Activated CD8-positive, alpha-beta memory T cell treated with anti-CD3 and anti-CD28 coated beads, Interleukin-2, amount 50 U/mL, for 1 hour (primary cell): ENCODE data around the gene CDC42EP5.
"Not testable (repeated sequence)": the region's sequence is repeated elsewhere in the genome, so short reads cannot be mapped to it uniquely, and the experiment has no call there.

Source experiments
- DNase-seq: peaks from one replicate; pipeline ENCODE4 v3.0.0-alpha.2; 2020; ENCODE audit errors: extremely low read depth

The CDC42EP5 gene

GRCh38 chr19:54489766-54490165 lies 16.7 kb upstream of the CDC42EP5 start:
- no peak for DNase-seq

DNA sequence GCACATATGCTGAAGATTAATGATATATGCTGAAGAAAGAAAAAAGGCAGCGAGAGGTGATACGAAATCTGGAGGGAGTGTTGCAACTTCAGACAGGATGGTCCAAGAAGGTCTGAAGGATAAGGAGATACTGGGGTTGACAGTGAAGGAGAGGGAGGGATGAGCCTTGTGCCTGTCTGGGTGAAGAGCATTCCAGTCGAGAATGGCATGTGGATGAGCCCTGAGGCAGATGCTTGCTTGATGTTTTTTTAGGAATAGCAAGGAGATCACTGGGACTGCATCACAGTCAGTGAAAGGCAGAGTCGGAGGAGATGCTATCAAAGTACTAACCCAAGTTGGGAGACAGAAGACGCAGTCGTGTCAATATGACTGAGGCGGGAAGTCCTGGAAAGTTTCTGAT lies 16.2 kb upstream of the CDC42EP5 start:
- DNase-seq = no peak

- DNase-seq = no peak
Observed at GRCh38 chr19:54485851-54486250, 12.8 kb upstream of the CDC42EP5 start.

DNA sequence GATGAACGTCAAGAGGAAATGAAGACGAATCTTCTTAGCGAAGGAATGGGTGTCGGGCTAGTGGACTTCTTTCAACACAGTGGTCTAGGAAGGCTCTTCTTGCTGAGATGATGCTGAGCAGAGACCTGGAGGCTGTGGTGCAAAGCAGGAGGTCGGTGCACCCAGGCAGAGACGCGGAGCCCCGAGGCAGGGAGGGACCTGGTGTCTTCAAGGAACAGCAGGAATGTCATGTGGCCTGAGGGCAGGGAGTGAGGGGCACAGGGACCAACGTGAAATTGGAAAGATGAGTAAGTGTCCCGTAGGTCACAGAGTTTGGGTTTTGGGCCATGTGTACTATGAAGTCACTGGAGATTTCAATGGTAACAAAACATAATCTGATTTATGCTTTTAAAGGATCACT lies 11.4 kb upstream of the CDC42EP5 start:
- no peak for DNase-seq

- DNase-seq = no peak
Observed at GRCh38 chr19:54482889-54483288, 9.8 kb upstream of the CDC42EP5 start.

- DNase-seq = no peak
Observed at GRCh38 chr19:54481326-54481930, 8.3 kb upstream of the CDC42EP5 start.

- DNase-seq = no peak
Observed at GRCh38 chr19:54480051-54480450, 7.0 kb upstream of the CDC42EP5 start.

DNA sequence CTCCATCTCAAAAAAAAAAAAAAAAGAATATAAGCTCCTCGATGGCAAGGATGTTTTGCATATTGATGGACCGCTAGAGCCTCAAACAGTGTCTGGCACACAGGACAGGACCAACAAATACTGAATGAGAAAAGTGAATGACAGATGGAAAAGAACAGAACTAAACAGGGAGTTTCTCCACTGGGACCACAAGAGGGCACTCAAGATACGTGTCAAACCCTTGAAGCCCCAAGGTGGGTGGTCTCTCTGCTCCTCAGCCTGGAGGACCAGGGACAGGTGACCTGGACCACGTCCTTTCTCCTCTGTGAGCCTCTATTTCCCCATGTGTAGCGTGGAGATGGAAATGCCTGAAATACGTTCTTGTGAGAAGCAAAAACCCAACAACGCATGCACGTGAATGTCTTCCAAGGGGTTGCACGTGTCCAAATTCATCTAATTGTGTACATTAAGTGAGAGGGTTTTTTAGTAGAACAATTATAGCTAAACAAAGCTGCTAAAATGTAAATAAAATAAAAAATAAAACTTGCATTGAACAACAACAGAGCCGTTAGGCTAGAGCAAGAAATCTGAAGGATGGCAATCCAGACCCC lies 5.7 kb upstream of the CDC42EP5 start:
- DNase-seq = no peak

DNA sequence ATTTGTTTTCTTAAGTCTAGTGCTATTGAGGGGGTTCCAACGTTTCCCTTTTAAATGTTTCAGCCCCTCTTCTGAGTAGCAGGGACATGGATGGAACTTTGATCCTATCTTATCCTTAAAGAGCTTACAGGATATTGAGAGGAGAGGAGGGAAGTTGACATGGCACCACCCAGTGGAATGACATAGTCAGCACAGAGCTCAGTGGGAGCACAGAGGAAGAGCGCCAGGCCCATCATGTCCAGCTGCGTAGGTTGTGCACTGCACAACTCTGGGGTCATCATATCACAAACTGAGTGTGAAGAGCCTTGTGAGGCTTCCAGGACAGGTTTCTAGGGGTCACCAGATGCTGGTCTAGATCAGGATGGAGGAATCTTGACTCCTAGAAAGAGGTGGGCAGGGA lies 4.6 kb upstream of the CDC42EP5 start:
- no peak for DNase-seq

DNA sequence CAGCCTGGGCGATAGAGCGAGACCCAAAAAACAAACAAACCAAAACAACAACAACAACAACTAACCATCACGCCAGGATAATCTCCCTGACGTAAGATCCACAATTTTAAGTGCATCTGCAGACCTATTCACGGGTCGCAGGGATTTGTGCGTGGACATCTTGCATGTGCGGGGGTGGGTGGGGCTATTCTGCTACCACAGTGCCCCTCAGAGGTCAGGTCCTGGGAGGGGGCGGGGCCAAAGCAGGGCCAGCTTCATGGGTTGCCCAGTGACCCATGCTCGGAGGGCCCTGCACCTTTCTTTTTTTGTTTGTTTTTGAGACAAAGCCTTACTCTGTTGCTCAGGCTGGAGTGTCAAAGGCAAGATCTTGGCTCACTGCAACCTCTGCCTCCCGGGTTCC lies 2.6 kb upstream of the CDC42EP5 start:
- no peak for DNase-seq

GRCh38 chr19:54473892-54474372 lies 836 bp upstream of the CDC42EP5 start:
- no peak for DNase-seq

DNA sequence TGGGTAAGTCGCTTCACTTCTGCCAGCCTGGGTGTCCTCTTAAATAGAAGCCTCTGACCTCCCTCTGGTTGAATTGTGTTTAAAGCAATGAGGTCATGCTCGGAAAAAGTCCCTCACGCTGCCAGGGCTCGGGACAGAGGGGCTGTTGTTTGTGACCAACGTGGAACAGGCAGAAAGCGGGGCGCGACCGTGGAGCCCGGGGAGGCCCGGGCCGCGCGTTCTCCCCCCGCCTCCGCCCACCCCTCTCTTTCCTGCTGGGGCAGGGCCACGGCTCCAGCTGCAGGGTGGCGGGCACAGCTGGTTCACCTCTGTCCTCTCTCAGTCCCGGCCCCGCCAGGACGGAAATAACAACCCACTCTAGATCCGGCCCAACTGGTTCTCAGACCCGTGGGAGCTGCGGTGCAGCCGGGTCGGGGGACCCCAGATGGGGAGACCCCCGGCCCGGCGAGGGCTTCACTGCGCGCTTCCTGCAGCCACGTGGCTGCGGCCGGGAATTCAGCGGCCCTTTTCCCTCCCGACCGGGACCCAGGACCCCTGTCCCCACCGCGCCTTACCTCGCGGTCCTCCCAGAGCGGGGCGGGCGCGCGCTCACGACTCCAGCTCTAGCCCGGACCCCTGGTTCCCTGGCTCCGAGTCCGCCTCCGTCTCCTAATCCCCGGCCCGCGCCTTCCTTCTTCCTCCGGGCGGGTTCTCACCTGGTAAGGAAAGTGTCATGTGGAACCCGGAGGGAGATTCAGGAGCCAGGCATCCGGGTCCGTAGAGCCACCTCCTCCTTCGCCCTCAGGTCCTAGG lies 1.9 kb downstream of the CDC42EP5 start:
- DNase-seq = no peak

GRCh38 chr19:54470276-54470887 lies 2.7 kb downstream of the CDC42EP5 start:
- DNase-seq = no peak

DNA sequence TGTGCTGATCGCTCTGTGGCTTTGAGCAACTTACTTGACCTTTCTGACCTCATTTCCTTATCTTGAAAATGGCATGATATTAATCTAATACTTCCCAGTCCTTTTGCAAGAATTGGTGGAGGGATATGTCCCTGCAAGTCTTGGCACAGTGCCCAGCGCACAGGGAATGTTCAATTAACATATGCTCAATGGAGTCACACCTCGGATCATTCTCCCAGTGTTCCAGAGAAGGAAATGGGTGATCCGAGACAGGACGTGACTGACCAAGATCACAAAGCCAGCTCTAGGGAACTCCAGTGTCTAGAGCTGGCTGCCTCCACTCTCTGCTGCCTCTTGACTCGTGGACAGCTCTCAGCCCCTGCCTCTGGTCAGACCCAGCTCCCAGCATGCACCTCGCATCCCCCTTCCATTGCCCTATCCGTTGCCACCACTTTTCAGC lies 3.6 kb downstream of the CDC42EP5 start:
- no peak for DNase-seq

DNA sequence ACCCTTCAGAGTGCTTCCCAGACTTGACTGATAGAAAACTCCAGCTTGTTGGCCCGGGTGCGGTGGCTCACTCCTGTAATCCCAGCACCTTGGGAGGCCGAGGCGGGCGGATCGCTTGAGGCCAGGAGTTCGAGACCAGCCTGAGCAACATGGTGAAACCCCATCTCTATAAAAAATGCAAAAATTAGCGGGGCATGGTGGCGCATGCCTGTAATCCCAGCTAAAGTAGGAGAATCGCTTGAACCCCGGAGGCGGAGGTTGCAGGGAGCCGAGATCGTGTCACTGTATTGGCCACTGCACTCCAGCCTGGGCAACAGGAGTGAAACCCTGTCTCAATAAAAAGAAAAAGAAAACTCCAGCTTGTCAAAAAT lies 7.0 kb downstream of the CDC42EP5 start:
- DNase-seq = not testable (repeated sequence)

DNA sequence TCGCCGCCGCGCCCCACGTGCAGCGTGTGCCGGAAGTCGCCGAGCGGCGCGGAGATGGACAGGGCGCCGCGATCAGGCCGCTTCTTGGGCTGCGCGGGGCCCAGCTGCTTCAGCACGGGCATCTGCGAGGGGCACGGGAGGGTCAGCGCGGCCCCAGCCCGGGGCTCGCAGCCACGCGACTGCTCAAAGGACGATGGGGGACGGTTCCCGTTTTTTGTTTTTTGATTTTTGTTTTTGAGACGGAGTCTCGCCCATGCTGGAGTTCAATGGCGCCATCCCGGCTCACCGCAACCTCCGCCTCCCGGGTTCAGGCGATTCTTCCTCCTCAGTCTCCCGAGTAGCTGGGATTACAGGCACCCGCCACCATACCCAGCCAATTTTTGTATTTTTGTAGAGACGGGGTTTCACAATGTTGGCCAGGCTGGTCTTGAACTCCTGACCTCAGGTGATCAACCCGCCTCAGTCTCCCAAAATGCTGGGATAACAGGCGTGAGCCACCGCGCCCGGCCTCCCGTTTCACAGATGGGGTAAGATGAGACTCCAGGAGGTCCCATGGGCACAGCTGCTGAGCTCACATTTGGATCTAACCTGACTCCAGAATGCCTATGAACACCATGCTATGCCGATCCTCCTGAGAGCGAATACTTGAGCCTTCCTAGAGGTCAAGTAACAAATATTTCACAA lies 7.5 kb downstream of the CDC42EP5 start:
- DNase-seq = no peak

DNA sequence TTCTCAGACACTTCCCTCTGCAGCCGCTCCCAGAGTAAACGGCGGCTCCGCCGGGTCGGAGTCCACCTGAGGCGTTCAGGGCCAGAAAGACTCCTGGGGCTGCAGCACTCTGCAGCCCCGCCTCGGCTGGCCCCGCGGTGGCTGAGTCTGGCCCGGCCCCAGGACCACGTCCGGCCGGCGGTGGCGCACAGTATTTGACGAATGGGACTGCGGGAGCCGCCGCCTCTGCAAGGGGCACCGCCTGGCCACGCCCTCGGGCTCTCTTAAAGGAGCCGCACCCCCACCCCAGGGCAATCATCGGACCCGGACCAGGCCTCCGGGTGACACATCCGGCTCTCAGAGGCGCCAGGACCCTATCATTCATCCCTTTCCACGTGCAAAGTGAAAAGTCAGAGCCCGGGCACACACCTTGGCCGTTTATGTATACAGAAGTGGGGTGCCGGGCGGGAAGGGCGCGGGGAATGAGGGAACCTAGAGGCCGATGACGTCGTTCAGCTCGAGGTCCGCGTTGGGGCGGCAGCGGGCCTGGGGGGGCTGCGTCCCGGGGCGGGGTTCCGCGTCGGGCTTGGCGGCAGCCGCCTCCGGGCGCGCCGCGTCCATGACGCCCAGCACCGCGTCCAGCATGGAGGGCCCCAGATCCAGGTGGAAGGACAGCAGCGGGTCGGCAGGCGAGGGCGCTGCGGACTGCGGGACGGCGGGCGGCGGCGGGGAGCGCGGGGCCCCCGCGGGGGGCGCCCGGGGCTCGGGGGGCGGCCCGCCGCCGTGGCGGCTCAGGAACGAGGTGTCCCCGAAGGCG lies 8.3 kb downstream of the CDC42EP5 start:
- DNase-seq = no peak

DNA sequence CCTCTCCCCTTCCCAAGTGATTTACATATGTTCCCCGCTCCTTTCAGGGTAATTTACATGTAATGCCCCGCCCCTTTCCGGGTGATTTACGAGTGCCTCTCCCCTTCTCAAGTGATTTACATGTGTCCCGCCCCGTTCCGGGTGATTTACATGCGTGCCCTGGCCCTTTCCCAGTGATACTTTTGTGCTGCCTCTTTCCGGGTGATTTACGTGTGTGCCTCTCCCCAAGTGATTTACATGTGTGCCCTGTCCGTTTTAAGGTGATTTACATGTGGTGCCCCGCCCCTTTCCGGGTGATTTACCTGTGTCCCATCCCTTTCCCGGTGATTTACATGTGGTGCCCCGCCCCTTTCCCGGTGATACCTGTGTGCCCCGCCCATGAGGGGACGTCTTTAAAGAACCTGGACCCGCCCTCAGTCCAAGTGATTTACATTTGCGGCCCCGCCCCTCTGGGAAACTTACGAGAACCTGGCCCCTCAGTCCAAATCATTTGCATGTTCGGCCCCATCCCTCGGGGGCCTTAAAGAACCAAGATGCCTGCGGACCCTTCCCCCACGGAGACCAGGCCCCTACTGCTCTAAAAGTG lies 9.0 kb downstream of the CDC42EP5 start:
- DNase-seq = peak; percentile 56

DNA sequence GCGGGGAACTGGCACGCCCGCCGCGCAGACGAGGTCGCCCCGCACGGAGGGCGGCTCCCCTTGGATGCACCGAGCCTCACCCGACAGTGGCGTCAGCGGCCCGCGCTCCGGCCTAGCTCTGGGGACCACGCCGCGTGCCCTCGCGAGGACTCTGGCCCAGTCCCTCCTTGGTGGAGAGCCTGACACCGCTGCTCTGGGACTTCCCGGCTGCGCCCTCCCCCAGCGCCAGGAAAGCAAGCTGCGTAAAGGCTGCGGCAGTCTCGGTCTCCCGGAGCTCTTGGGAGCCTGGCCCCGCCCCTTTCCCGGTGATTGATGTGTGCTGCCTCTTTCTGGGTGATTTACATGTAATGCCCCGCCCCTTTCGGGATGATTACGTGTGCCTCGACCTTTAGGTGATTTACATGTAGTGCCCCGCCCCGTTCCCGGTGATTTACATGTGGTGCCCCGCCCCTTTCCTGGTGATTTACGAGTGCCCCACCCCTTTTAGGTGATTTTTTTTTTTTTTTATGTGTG lies 9.5 kb downstream of the CDC42EP5 start, which contains the start of gene LENG9:
TSS of gene LENG9 (minus strand) at position 248 of the 513 bp plus-strand sequence. CDS start 252 bp downstream, outside the sequence.
- DNase-seq = peak; percentile 78
